ENCODE measurements around the gene HMGN4. TPM values are rescaled to one million over a fixed set of nuclear protein-coding genes. Genes with fewer than 3 reads are reported as not detected.

Gene HMGN4
- total RNA-seq, 1 experiment from 2014 or later = 54.8 TPM

DNA sequence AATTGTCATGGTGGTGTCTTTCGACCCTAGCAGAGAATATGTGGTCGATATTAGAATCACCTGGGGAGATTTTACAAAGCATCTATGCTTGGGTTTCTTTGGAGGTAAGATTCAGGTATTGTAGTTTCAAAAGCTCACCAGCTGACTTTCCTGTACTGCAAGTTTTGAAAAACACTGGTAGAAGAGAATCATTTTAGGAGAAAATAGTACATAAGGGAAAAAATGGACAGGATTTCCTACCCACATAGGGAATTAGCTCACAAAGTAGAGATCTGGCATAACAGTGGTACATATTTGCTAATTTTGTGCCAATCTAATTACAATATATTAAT is 31.2 kb downstream of the HMGN4 start:
- no peak for TF ChIP-seq EZH2 (IDR thresholded peaks at IDR 0.05; ENCODE audit: low read length, unreplicated experiment)
- TF ChIP-seq CTCF (conservative IDR thresholded peaks at IDR 0.05; ENCODE audit: low read depth, low read length) = no peak
- no peak for TF ChIP-seq EZH2phosphoT487 (IDR thresholded peaks at IDR 0.05; ENCODE audit: borderline replicate concordance, low read length)
- ATAC-seq (no peak), DNase-seq (no peak)
- intact Hi-C loops (cut with micrococcal nuclease) = loop anchor here (1.0 to 2.0 kb wide), 3 partner anchors 49 to 257 kb away; no protein-coding TSS in a partner anchor
- Histone ChIP-seq H3K9ac (ENCODE audit: low read length) (peak overlapping the region; percentile 39; the same call in 1 of the 2 replicates), H3K4me1 (ENCODE audit: insufficient read depth, low read length) (peaks cover 5% of the 10 kb centered on the region; the same call in 1 of the 2 replicates), H3K4me3 (ENCODE audit: low read length) (peak overlapping the region; percentile 84), H4K20me1 (ENCODE audit: low read length) (no peaks in the 10 kb centered on the region), H3F3A (ENCODE audit: low read length, unreplicated experiment) (peaks cover 5% of the 10 kb centered on the region), H3K36me3 (ENCODE audit: low read depth, low read length) (no peaks in the 10 kb centered on the region), H2AFZ (ENCODE audit: low read length) (peak overlapping the region; percentile 91), H3K4me2 (ENCODE audit: low read length) (peak overlapping the region; percentile 82), H3K9me2 (replicated peaks; ENCODE audit: low read length) (no peaks in the 10 kb centered on the region), H3K27me3 (ENCODE audit: low read length) (no peaks in the 10 kb centered on the region), H3K9me3 (ENCODE audit: low read length) (no peaks in the 10 kb centered on the region), H3K27ac (ENCODE audit: low read length) (0 out of 2 replicates have a peak overlapping the region, but pooled peaks have one; percentile 5), H3K79me2 (ENCODE audit: low read length) (no peaks in the 10 kb centered on the region)
- no TSS peak for BruUV-seq (replicated peaks)
- POLR2A ChIA-PET (ENCODE audit: unreplicated experiment) = interaction anchor here (0.6 kb wide), 2 partner anchors 31 to 48 kb away, joined by 3 to 4 read pairs; no protein-coding TSS in a partner anchor
- CTCF ChIA-PET = interaction anchor here (0.6 to 1.1 kb wide), 3 partner anchors 27 to 228 kb away, joined by 3 to 9 read pairs (median 3); no protein-coding TSS in a partner anchor

DNA sequence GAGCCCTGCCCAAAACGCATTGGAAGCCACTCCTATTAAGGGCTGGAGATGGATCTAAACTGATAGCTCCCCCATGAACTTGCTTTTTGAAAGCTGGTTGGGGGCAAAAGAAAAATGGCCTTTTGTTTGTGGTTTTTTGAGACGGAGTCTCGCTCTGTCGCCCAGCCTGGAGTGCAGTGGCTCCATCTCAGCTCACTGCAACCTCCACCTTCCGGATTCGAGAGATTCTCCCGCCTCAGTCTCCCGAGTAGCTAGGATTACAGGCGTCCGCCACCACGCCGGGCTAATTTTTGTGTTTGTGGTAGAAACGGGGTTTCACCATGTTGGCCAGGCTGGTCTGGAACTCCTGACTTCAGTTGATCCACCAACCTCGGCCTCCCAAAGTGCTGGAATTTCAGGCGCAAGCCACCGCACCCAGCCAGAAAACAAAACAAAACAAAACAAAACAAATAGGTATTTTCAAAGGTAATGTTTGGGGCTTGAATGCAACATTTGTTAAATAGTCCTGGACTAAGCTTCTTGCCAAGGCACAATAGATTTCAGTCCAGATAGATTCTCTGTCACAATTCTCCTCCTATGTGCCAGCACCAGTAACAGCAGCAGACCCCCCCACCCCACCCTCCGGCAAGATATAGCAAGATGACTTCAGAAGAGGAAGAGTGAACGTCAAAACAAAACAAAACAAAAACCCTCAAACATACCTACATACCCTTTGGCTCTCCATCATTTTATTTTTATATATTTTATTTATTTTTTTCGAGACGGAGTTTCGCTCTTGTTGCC is 32.1 kb downstream of the HMGN4 start:
- Histone ChIP-seq H3K4me3 (ENCODE audit: low read length) (peak overlapping the region; percentile 84; the same call in 1 of the 2 replicates), H3K4me2 (ENCODE audit: low read length) (peak overlapping the region; percentile 82), H3K79me2 (ENCODE audit: low read length) (no peaks in the 10 kb centered on the region), H3K36me3 (ENCODE audit: low read depth, low read length) (no peaks in the 10 kb centered on the region), H3K27me3 (ENCODE audit: low read length) (no peaks in the 10 kb centered on the region), H3K9ac (ENCODE audit: low read length) (no peak overlapping the region), H3F3A (ENCODE audit: low read length, unreplicated experiment) (peaks cover 5% of the 10 kb centered on the region), H3K27ac (ENCODE audit: low read length) (no peak overlapping the region), H2AFZ (ENCODE audit: low read length) (no peak overlapping the region), H4K20me1 (ENCODE audit: low read length) (no peaks in the 10 kb centered on the region), H3K9me2 (replicated peaks; ENCODE audit: low read length) (no peaks in the 10 kb centered on the region), H3K9me3 (ENCODE audit: low read length) (no peaks in the 10 kb centered on the region), H3K4me1 (ENCODE audit: insufficient read depth, low read length) (peaks cover 5% of the 10 kb centered on the region; the same call in 1 of the 2 replicates)
- ATAC-seq = no peak
- no peak for DNase-seq
- intact Hi-C loops (cut with micrococcal nuclease) = loop anchor here (5.0 kb wide), 1 partner anchor 338 kb away; a partner anchor contains a TSS
- BruUV-seq (replicated peaks) = no TSS peak
- POLR2A ChIA-PET (ENCODE audit: unreplicated experiment) = interaction anchor here (0.6 kb wide), 1 partner anchor 49 kb away, joined by 4 read pairs; no protein-coding TSS in a partner anchor
- TF ChIP-seq EZH2 (IDR thresholded peaks at IDR 0.05; ENCODE audit: low read length, unreplicated experiment) = no peak
- TF ChIP-seq EZH2phosphoT487 (IDR thresholded peaks at IDR 0.05; ENCODE audit: borderline replicate concordance, low read length) = no peak
- TF ChIP-seq CTCF (conservative IDR thresholded peaks at IDR 0.05; ENCODE audit: low read depth, low read length) = no peak
- CTCF ChIA-PET = interaction anchor here (1.1 kb wide), 1 partner anchor 26 kb away, joined by 3 read pairs; no protein-coding TSS in a partner anchor
